ENCODE data around the gene LMF1. TPM values are rescaled to one million over a fixed set of nuclear protein-coding genes. Genes with fewer than 3 reads are reported as not detected.

Gene LMF1
- total and polyA plus RNA-seq, 2 donors from 2014 or later, result 15.4 to 28.6 TPM

GRCh38 chr16:967546-968295 lies 3.1 kb downstream of the LMF1 start:
- Histone ChIP-seq H3K27me3 (ENCODE audit: control insufficient read depth, insufficient read depth, low read length) (no peaks in the 10 kb centered on the region), H3K4me1 (ENCODE audit: control insufficient read depth in 2 of 3, insufficient read depth in 2 of 3, low read depth in 1 of 3, low read length in 3 of 3) (peaks cover 0 to 11% (median 8%) of the 10 kb centered on the region in 3 donors), H3K27ac (ENCODE audit: low read depth in 2 of 2, low read length in 2 of 2) (no peak overlapping the region), H3K9ac (ENCODE audit: low read length in 3 of 3) (no peak overlapping the region), H3K4me3 (ENCODE audit: low read length in 3 of 3) (no peak overlapping the region), H3K9me3 (ENCODE audit: control insufficient read depth in 2 of 3, insufficient read depth in 1 of 3, low read length in 3 of 3) (no peaks in the 10 kb centered on the region), H3K36me3 (ENCODE audit: control insufficient read depth in 2 of 3, insufficient read depth in 3 of 3, low read length in 3 of 3) (no peaks in the 10 kb centered on the region)
- TF ChIP-seq, protein P1, sequence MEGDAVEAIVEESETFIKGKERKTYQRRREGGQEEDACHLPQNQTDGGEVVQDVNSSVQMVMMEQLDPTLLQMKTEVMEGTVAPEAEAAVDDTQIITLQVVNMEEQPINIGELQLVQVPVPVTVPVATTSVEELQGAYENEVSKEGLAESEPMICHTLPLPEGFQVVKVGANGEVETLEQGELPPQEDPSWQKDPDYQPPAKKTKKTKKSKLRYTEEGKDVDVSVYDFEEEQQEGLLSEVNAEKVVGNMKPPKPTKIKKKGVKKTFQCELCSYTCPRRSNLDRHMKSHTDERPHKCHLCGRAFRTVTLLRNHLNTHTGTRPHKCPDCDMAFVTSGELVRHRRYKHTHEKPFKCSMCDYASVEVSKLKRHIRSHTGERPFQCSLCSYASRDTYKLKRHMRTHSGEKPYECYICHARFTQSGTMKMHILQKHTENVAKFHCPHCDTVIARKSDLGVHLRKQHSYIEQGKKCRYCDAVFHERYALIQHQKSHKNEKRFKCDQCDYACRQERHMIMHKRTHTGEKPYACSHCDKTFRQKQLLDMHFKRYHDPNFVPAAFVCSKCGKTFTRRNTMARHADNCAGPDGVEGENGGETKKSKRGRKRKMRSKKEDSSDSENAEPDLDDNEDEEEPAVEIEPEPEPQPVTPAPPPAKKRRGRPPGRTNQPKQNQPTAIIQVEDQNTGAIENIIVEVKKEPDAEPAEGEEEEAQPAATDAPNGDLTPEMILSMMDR (IDR thresholded peaks at IDR 0.05; ENCODE audit: borderline replicate concordance, extremely low read depth, insufficient read depth), result no peak
- intact Hi-C loops (cut with DNase I), result no loop called here
- FAIRE-seq, result no peak
- DNase-seq, result no peak

- TF ChIP-seq, protein P1 (IDR thresholded peaks at IDR 0.05; ENCODE audit: borderline replicate concordance, extremely low read depth, insufficient read depth), result no peak
- H3K27ac ChIP-seq (ENCODE audit: low read depth in 2 of 2, low read length in 2 of 2), result no peak overlapping the region
- FAIRE-seq, result no peak
These were observed 3.7 kb downstream of the LMF1 start for GRCh38 chr16:967077-967541.

GRCh38 chr16:966505-966904 lies 4.3 kb downstream of the LMF1 start:
- DNase-seq, result peak in 1 of 5 donors; percentile 58
- TF ChIP-seq, protein P1 (IDR thresholded peaks at IDR 0.05; ENCODE audit: borderline replicate concordance, extremely low read depth, insufficient read depth), result no peak
- H3K4me1 ChIP-seq (ENCODE audit: control insufficient read depth in 2 of 3, insufficient read depth in 2 of 3, low read depth in 1 of 3, low read length in 3 of 3), result peaks cover 0 to 11% (median 8%) of the 10 kb centered on the region in 3 donors

More at GRCh38 chr16:967077-967541, 3.7 kb downstream of the LMF1 start:
- DNase-seq, result peak in 1 of 5 donors; percentile 52
- H3K27me3 ChIP-seq (ENCODE audit: control insufficient read depth, insufficient read depth, low read length), result no peaks in the 10 kb centered on the region
- peaks cover 0 to 11% (median 8%) of the 10 kb centered on the region in 3 donors for H3K4me1 ChIP-seq (ENCODE audit: control insufficient read depth in 2 of 3, insufficient read depth in 2 of 3, low read depth in 1 of 3, low read length in 3 of 3)
- no peak overlapping the region for H3K9ac ChIP-seq (ENCODE audit: low read length in 3 of 3)
- H3K9me3 ChIP-seq (ENCODE audit: control insufficient read depth in 2 of 3, insufficient read depth in 1 of 3, low read length in 3 of 3), result no peaks in the 10 kb centered on the region
- intact Hi-C loops (cut with DNase I), result no loop called here
- no peak overlapping the region for H3K4me3 ChIP-seq (ENCODE audit: low read length in 3 of 3)
- no peaks in the 10 kb centered on the region for H3K36me3 ChIP-seq (ENCODE audit: control insufficient read depth in 2 of 3, insufficient read depth in 3 of 3, low read length in 3 of 3)

More at GRCh38 chr16:966505-966904, 4.3 kb downstream of the LMF1 start:
- Histone ChIP-seq H3K9me3 (ENCODE audit: control insufficient read depth in 2 of 3, insufficient read depth in 1 of 3, low read length in 3 of 3) (no peaks in the 10 kb centered on the region), H3K4me3 (ENCODE audit: low read length in 3 of 3) (no peak overlapping the region), H3K27me3 (ENCODE audit: control insufficient read depth, insufficient read depth, low read length) (no peaks in the 10 kb centered on the region), H3K27ac (ENCODE audit: low read depth in 2 of 2, low read length in 2 of 2) (no peak overlapping the region), H3K36me3 (ENCODE audit: control insufficient read depth in 2 of 3, insufficient read depth in 3 of 3, low read length in 3 of 3) (no peaks in the 10 kb centered on the region), H3K9ac (ENCODE audit: low read length in 3 of 3) (no peak overlapping the region)
- intact Hi-C loops (cut with DNase I), result no loop called here
- no peak for FAIRE-seq

Data from kidney (tissue), 14 donors.